Measurements from ENCODE around the gene LPP. TPM values are rescaled to one million over a fixed set of nuclear protein-coding genes. Genes with fewer than 3 reads are reported as not detected.

LPP gene
- total and polyA plus RNA-seq, 2 of the 4 experiments (the other 2 are of a cell fraction) = 16.0 to 130 TPM

GRCh38 chr3:188624828-188625227 is 470.9 kb downstream of the LPP start:
- Histone ChIP-seq H3K9me1 (ENCODE audit: insufficient read depth, low read length) (peaks cover 8% of the 10 kb centered on the region; the same call in 1 of the 2 replicates), H4K5ac (ENCODE audit: low read depth, low read length) (peak overlapping the region; percentile 87; the same call in 1 of the 2 replicates), H4K91ac (ENCODE audit: insufficient read depth, low read depth, low read length) (peak overlapping the region; percentile 59; the same call in 1 of the 2 replicates), H2BK5ac (ENCODE audit: low read depth, low read length, poor library complexity, severe bottlenecking) (peak overlapping the region; percentile 95), H3K27me3 (ENCODE audit: control insufficient read depth, insufficient read depth, low read length) (no peaks in the 10 kb centered on the region), H3K56ac (ENCODE audit: extremely low read depth, insufficient read depth, low read length) (0 out of 2 replicates have a peak overlapping the region, but pooled peaks have one; percentile 2), H2AK5ac (ENCODE audit: low read depth, low read length) (peak overlapping the region; percentile 94), H3K14ac (replicated peaks; ENCODE audit: low read depth, low read length) (peak overlapping the region; percentile 61; the same call in 1 of the 2 replicates), H3K9me3 (ENCODE audit: control insufficient read depth, insufficient read depth, low read length) (no peaks in the 10 kb centered on the region), H4K20me1 (ENCODE audit: insufficient read depth, low read length) (0 out of 2 replicates have a peak, but pooled peaks cover 3% of the 10 kb centered on the region), H3K4me1 (ENCODE audit: control insufficient read depth, insufficient read depth, low read length) (peaks cover 13% of the 10 kb centered on the region), H3K23ac (ENCODE audit: low read depth, low read length) (peak overlapping the region; percentile 88; the same call in 1 of the 2 replicates), H4K8ac (ENCODE audit: low read depth in 2 of 2, low read length in 2 of 2) (peak overlapping the region; percentile 9 to 79; a peak in 2 of 4 replicates), H3K27ac (ENCODE audit: insufficient read depth, low read length) (no peak overlapping the region), H2BK15ac (ENCODE audit: low read depth, low read length) (0 out of 3 replicates have a peak overlapping the region, but pooled peaks have one; percentile 49), H2BK120ac (ENCODE audit: low read depth, low read length) (peak overlapping the region; percentile 85), H2AK9ac (replicated peaks; ENCODE audit: low read depth, low read length, poor library complexity) (no peak overlapping the region), H3K4me2 (ENCODE audit: low read depth, low read length) (no peak overlapping the region), H3K18ac (ENCODE audit: low read depth, low read length) (peak overlapping the region; percentile 67; the same call in 1 of the 2 replicates), H3K79me1 (ENCODE audit: low read depth in 1 of 2, low read length in 2 of 2) (peaks cover 26 to 59% of the 10 kb centered on the region in 2 experiments), H2AFZ (replicated peaks; ENCODE audit: low read length, poor library complexity) (no peak overlapping the region), H2BK20ac (ENCODE audit: low read depth, low read length) (peak overlapping the region; percentile 81), H3K4ac (ENCODE audit: low read depth, low read length) (peak overlapping the region; percentile 87; the same call in 1 of the 2 replicates), H3K36me3 (ENCODE audit: control insufficient read depth, insufficient read depth, low read length) (no peaks in the 10 kb centered on the region), H3K9ac (ENCODE audit: low read depth, low read length) (no peak overlapping the region), H3K4me3 (ENCODE audit: insufficient read depth, low read depth, low read length) (no peak overlapping the region)
- no TSS peak for BruUV-seq (replicated peaks)
- POLR2A ChIA-PET (ENCODE audit: unreplicated experiment) = no interaction called here
- intact Hi-C loops (cut with micrococcal nuclease) (no loop called here), dilution Hi-C loops (cut with HindIII; ENCODE audit: low sequenced_read_pairs, unreplicated experiment) (no loop called here), in situ Hi-C loops (cut with MboI; ENCODE audit: low sequenced_read_pairs) (no loop called here)
- no peak for ATAC-seq (ENCODE audit: low read depth)
- no peak for TF ChIP-seq CHD1 (IDR thresholded peaks at IDR 0.05; ENCODE audit: low read depth, low read length)
- no peak for TF ChIP-seq RCOR1 (IDR thresholded peaks at IDR 0.05; ENCODE audit: insufficient replicate concordance, low read length)
- no peak for TF ChIP-seq CEBPB (IDR thresholded peaks at IDR 0.05; ENCODE audit: low read depth, low read length)
- TF ChIP-seq MXI1 (IDR thresholded peaks at IDR 0.05; ENCODE audit: borderline replicate concordance, low read depth, low read length) = no peak
- no peak for TF ChIP-seq MAFK (IDR thresholded peaks at IDR 0.05; ENCODE audit: low read depth, low read length)
- TF ChIP-seq NFE2L2 (IDR thresholded peaks at IDR 0.05; ENCODE audit: low read depth, low read length) = no peak
- CTCF ChIA-PET = no interaction called here
- DNase-seq = no peak
